ENCODE data around the gene MS4A10.
"Not testable (repeated sequence)": the region's sequence is repeated elsewhere in the genome, so short reads cannot be mapped to it uniquely, and the experiment has no call there.

MS4A10 gene

GRCh38 chr11:60785136-60785535 lies at the start of gene MS4A10:
TSS of gene MS4A10 (plus strand) at chr11:60785333. CDS start at chr11:60790336, 5,003 bp downstream.
- DNase-seq (ENCODE audit: low read depth in 2 of 2), result no peak

GRCh38 chr11:60739114-60739513 lies 46.0 kb upstream of the MS4A10 start:
- DNase-seq (ENCODE audit: low read depth in 2 of 2), result no peak

DNA sequence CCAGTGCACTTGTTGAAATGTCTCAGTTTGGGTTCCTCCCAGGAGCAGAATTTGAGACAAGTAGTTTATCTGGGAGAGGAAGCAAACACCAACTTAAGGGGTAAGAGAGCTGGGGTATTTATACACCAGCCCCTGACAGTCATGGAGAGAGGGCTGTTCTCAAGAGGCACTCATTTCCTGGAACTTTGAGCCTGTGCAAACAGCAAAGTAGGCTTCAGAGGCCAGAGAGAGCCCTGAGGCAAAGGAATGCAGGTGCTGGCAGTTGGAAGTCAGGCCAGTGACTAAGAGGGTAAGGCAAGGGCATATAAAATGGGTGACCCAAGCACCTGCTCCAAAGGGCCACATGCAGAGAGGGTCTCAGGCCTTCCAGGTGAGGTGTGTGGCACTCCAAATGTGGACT lies 44.6 kb upstream of the MS4A10 start:
- DNase-seq (ENCODE audit: low read depth in 2 of 2), result no peak

DNA sequence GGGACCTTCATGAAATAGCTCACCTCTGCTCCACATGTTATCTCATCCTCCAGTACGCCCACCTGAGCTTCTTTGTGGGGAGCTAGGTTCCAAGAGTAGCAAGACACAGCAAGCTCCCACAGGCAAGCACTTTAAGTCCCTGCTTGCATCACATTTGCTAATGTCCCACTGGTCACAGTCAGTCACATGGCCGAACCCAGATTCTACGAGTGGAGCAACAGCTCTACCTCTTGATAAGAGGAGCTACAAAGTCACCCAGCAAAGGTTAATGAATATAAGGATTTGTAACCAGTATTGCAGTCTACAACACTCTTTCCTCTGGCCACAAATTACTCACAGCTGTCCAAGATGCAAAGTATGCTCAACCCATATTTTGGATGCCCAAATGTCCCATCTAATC lies 43.7 kb upstream of the MS4A10 start:
- no peak for DNase-seq (ENCODE audit: low read depth in 2 of 2)

DNA sequence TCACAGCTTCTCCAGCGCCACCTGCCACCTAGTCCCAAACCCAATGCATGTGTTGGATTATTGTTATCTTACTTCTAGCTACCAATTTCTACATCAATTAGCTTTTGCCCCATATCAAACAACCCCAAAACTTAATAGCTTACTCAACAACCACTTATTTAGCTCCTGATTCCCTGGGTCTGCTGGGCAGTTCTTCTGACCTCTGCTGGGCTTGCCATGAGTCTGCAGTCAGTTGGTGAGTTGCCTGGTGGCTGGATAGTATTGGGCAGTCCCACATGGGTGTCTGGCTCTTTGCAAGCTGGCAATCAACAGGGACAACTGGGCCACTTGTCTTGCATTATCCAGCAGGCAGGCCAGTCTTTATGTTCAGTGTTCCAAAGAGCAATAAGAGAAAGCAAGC lies 42.1 kb upstream of the MS4A10 start:
- DNase-seq (ENCODE audit: low read depth in 2 of 2), result no peak

DNA sequence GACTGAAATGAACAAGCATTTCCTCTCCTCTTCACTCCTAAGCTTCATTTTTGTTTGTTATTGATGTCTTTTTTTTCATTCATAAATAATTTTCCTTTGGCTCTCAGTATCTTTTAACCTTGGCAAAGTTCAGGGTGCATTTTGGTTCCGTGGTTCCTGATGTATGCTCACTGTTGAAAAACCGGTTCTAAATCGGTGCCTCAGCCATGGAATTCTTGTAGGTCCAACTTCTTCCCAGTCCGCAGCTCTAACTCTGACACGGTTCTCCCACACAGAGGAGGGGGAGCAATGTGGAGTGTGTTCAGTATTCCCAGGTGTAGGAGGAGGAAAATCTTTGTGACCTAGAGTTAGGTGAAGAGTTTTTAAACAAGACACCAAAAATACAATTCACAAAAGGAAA lies 41.0 kb upstream of the MS4A10 start:
- no peak for DNase-seq (ENCODE audit: low read depth in 2 of 2)

GRCh38 chr11:60747359-60747873 lies 37.7 kb upstream of the MS4A10 start:
- no peak for DNase-seq (ENCODE audit: low read depth in 2 of 2)

GRCh38 chr11:60748225-60748624 lies 36.9 kb upstream of the MS4A10 start:
- DNase-seq (ENCODE audit: low read depth in 2 of 2), result no peak

GRCh38 chr11:60748821-60749220 lies 36.3 kb upstream of the MS4A10 start:
- DNase-seq (ENCODE audit: low read depth in 2 of 2), result no peak

DNA sequence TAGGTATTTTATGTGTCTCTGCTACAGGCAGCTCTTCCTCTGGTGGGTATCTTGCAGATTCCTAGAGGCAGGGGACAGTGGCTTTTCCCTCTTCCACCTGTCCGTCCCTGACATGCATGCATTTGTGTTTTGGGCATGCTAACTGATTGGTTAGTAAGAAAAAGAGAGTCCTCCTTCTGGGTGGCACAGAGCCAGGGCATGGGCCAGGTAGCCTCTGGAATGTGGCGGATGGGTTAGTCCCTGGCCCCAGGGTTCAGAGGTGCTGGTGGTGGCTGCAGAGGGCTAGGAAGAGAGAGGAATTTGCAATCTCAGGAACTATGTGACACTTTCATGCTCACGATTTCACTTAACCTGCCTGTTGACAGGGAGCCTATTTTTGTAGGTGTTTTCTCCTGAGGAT lies 34.2 kb upstream of the MS4A10 start:
- no peak for DNase-seq (ENCODE audit: low read depth in 2 of 2)

GRCh38 chr11:60753309-60753708 lies 31.8 kb upstream of the MS4A10 start:
- DNase-seq (ENCODE audit: low read depth in 2 of 2), result no peak

DNA sequence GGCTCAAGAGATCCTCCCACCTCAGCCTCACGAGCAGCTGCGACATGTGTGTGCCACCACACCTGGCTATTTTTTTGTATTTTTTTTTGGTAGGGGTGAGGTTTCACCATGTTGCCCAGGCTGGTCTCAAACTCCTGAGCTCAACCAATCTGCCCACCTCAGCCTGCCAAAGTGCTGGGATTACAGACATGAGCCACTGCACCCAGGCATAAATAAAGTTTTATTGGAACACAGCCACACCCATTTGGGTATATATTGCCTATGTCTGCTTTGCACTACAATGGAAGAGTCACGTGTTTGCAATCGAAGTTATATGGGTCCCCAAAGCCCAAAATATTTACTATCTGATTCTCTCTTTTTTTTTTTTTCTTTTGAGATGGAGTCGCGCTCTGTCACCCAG lies 30.2 kb upstream of the MS4A10 start:
- no peak for DNase-seq (ENCODE audit: low read depth in 2 of 2)

DNA sequence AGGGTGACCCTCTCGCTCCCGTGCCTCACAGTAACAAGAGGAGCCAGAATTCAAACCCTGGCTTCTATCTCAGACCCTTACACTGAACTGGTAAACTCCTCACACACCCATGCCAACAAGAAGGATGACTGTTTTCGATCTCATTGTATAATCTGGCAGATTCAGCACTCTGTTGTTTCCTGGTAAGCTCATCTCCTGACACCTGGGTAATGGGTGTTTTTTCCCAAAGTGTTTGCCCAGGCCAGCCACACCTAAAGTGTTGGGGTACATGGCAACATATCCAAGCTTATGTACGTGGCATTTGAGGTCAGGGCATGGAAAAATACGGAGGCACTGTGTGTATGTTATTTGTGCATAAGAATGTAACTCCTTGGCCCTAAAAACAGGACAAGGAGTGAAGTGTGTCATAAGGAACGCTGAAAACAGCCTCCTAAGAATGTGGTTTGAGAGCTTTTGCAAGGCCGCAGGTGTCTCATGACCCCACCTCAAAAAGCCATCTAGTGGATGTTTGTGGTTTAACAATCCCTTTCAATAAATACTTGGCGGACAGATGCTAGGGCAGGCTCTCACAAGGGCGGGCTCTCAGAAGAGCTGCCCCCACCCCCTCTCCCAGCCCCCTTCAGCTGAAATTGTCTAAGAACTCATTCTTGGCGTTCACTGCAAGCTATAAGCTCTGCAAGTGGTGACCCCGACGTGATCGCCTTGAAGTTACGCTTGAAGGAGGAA lies 28.7 kb upstream of the MS4A10 start, which contains the start of gene MS4A15:
Gene MS4A15 (plus strand): TSS at position 561 of the 726 bp plus-strand sequence. CDS start 6,867 bp downstream, outside the sequence.
- no peak for DNase-seq (ENCODE audit: low read depth in 2 of 2)

GRCh38 chr11:60757231-60757800 lies 27.8 kb upstream of the MS4A10 start:
- DNase-seq (ENCODE audit: low read depth in 2 of 2), result no peak

DNA sequence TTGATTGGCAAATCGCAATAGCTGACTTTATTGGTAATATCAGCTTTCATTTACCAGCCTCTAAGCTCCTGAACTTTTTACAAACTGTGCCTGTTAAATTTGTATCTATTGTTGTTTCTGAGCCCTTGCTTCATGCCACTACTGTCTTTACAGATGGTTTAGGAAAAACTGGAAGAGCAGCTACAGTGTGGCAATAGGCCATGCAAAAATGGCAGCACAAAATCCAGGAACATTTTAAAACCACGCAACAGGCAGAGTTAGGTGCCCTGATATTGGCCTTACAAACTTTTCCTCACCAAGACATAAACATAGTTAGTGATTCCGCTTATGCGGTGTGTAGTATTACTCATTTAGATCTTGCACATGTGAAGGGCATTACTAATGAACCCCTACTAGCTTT lies 26.5 kb upstream of the MS4A10 start:
- not testable (repeated sequence) for DNase-seq (ENCODE audit: low read depth in 2 of 2)

DNA sequence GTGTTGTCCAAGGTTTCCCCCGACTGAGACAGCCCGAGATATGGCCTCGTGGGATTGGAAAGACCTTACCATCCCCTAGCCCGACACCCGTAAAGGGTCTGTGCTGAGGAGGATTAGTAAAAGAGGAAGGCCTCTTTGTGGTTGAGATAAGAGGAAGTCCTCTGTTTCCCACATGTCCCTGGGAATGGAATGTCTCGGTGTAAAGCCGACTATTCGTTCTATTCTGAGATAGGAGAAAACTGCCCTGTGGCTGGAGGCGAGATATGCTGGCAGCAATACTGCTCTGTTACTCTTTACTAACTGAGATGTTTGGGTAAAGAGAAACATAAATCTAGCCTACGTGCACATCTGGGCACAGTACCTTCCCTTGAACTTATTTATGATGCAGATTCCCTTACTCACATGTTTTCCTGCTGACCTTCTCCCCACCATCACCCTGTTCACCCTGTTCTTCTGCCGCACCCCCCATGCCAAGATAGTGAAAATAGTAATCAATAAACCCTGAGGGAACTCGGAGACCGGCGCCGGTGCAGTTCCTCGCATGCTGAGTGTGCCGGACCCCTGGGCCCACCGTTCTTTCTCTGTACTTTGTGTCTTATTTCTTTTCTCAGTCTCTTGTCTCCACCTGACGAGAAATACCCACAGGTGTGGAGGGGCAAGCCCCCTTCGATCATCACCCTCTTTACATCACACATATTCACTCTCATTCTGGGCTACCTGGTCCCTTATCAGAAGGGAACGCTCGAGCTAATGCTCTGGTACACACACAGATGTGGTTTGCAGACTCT lies 25.5 kb upstream of the MS4A10 start:
- DNase-seq (ENCODE audit: low read depth in 2 of 2), result not testable (repeated sequence)

DNA sequence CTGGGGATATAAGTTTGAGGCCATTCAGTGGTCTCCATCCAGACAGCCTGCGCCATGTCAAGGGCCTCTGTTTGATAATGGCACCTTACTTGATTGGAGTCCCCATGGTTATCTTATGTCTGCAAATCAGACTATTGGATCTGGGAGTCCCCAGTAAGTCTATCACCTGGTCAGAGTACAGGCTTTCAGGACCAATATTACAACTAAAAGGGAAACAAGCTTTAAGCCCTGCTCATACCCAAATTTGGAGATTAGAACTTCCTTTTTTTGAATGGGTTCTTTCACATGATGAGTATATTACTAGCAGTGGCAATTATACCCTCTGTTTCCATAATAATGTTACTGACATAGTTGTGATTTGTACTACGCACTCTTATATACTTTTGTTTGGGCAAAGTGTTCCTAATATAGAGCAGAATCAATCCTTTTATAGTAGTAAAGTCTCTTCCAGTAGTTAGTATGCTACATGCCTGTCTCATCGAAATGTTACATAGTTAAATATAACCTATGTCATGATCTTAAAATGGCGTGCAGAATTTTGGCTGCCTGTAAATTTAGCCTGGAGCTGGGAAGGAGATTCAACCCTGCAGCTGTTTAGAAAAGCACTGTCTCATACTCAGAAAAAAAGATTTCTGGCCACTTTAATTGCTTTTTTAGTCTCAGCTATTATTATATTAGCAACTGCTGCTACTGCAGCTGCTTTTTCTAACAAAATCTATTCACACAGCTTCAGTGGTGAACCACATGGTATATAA lies 23.5 kb upstream of the MS4A10 start:
- no peak for DNase-seq (ENCODE audit: low read depth in 2 of 2)

DNA sequence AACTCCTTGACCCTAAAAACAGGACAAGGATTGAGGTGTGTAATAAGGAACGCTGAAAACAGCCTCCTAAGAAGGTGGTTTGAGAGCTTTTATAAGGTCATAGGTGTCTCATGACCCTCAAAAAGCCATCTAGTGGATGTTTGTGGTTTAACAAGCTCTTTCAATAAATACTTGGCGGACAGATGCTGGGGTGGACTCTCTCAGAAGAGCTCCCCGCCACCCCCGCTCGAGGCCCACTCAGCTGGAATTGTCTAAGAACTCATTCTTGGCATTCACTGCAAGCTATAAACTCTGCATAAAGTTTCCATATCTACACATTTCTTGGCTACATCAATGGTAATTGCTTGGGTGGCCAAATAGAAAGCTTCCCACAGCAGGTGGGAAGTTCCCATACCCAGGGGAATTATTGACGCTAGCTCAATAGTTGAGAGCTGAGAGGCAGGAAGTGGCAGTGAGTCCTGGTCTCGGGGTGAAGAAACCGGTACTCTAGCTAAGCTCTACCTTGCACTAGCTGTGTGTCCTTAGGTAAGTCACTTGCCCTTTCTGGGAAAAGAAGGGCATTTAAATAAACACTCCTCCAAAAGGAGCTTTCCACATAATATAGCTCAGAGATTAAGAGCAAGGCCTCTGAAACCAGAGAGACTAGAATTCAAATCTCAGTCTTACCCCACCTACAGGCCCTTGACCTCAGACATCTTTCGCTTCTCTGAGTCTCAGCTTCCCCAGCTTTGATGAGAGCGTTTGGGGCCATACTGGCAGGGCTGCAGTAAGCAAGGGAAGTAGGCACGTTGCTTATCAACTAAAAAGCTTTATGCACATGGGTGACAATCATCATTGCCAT lies 22.1 kb upstream of the MS4A10 start:
- no peak for DNase-seq (ENCODE audit: low read depth in 2 of 2)

GRCh38 chr11:60763692-60764369 lies 21.3 kb upstream of the MS4A10 start:
- DNase-seq (ENCODE audit: low read depth in 2 of 2), result no peak

DNA sequence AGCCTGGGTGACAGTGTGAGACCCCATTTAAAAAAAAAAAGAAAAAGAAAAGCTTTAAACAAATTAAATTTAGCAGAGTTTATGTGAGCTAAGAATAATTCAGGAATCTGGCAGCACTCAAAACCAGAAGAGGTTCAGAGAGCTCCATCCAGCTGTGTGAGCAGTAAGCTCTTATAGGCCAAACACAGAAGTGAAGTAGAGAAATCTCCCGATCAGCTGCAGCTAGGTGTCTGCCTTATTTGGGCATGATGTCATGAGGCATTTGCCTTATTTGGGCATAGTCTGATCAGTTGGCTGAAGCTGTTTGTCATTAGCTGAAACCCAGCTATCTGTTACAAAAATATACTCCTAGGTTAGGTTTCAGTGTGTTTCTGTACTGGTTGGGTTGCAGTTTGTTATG lies 20.3 kb upstream of the MS4A10 start:
- DNase-seq (ENCODE audit: low read depth in 2 of 2), result no peak
